NCI-H69 (cell line): ENCODE data around the gene VWA1.
"Not testable (repeated sequence)": the region's sequence is repeated elsewhere in the genome, so short reads cannot be mapped to it uniquely, and the experiment has no call there.

Source experiments
- DNase-seq: peaks from one replicate; lab custom pipeline; 2025; lab: John Stamatoyannopoulos, UW

Gene VWA1

DNA sequence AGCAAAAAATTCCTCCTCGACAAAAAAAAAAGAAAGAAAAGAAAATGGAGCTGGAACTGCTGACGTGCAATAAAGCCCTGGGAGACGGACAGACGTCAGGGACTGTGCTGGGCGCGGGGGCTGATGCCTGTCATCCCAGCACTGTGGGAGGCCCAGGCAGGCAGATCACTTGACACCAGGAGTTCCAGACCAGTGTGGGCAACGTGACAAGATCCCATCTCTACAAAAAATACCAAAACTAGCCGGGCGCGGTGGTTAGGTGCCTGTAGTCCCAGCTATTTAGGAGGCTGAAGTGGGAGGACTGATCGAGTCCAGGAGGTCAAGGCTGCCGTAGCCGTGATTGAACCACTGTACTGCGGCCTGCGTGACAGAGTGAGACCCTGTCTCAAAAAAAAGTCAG, 10.8 kb upstream of the VWA1 start:
- no peak for DNase-seq

DNA sequence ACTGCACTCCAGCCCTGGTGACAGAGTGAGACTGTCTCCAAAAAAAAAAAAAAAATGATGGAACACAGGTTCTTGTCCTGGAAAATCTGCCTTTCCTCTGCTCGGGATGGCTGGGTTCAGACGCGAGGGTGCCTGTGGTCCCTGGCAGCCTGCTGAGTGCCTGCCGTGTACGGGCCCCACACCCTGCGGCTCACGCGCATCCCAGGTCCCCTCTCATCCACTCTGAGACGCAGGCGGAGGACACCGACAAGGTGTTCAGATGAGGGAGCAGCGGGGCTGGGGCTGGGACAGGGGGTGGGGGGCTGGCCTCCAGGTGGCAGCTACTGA, 10.1 kb upstream of the VWA1 start:
- DNase-seq: no peak

DNA sequence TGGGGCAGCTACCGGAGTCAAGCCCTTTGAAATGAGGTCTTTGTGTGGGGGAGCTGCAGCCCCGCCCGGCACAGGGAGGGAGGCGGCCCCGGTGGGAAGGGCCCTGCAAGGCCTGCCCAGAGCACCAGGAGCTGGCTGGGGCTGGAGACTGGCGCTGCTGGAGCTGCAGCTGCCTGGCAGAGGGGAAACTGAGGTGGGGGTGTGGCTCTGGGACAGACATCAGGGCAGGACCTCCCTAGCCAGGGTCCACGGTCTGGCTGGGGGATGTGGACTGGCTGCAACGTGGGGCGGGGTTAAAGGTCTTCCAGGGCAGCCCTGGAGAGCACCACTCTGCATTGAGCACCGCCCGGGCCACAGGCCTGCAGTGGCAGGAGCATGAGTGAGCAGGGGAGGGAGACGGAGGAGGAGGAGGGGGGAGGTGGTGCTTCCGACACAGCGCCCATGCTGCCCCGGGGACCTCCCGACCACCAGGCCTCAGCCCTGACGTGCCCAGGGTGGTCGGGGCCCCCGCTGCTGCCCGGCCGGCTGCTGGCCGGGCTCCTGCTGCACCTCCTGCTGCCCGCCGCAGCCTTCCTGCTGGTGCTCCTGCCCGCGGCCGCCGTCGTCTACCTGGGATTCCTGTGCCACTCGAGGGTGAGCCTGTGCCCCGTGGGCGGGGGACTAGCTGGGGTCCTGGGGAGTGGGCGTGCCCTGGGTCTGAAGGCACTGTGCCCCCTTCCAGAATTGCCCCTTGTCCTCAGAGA, 9.6 kb upstream of the VWA1 start:
- DNase-seq: no peak

DNA sequence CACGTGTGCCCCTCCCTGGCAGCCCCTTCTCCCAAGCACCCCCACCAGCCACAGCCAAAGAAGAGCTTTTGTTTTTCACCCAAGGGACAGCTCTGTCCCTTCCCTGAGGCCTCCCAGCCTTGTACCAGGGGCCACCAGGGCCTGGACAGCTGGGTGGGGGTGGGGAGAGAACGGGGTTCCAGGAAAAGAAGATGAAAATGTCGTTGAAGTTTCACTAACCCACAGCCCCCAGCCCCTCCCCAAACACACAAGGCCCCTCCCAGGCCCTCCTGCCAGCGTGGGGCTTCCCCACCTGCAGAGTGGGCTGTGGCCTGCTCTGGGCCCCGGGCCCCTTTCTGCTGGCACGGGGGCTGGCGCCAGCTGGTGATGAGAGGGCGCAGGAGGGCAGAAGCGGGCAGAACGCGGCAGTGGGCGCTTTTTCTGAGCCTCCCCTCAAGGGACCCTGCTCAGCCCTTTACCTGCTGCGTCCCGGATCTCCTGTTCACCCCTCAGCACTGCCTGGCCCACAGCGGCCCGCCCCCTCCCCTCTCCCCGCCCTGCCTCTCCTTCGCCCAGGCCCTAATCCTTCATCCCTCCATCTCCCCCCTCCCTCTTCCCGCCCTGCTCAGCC, 8.9 kb upstream of the VWA1 start:
- no peak for DNase-seq

DNA sequence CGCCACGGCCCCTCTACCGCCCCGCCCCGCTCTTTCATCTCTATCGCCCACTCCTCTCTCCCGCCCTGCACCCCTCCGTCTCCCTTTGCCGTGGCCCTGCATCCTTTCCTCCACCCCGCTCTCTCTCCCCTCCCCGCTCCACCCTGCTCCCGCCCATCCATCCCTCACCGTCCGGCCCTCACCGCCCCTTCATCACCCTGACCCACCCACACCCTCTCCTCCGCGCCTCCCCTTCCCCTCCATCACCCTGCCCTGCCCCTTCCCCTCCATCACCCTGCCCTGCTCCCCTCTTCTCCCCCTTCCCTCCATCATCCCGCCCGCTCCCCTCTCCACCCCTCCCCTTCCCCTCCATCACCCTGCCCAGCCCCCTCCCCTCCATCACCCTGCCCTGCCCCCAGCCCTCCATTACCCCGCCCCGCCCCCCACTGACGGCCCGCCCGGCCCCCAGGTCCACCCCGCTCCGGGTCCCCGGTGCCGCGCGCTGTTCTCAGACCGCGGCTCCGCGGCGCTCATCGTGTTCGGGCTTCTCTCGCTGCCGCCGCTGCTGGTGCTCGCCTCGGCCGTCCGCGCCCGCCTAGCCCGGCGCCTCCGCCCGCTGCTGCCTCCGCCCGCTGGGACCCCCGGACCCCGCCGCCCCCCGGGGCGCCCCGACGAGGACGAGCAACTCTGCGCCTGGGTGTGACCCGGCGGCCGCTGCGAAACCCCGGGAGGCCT, 8.2 kb upstream of the VWA1 start:
- peak; percentile 51 for DNase-seq

DNA sequence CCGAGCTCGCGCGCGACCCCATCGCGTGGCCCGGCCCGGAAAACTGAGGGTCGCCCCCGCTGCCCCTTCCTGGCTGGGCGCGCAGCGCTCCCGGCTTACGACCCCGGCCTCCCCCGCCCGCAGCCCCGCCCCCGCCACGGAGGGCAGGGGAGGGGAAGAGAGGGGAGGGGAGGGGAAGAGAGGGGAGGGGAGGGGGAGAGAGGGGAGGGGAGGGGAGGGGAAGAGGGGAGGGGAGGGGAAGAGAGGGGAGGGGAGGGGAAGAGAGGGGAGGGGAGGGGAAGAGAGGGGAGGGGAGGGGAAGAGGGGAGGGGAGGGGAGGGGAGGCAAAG, 7.7 kb upstream of the VWA1 start:
- DNase-seq: peak; percentile 53

DNA sequence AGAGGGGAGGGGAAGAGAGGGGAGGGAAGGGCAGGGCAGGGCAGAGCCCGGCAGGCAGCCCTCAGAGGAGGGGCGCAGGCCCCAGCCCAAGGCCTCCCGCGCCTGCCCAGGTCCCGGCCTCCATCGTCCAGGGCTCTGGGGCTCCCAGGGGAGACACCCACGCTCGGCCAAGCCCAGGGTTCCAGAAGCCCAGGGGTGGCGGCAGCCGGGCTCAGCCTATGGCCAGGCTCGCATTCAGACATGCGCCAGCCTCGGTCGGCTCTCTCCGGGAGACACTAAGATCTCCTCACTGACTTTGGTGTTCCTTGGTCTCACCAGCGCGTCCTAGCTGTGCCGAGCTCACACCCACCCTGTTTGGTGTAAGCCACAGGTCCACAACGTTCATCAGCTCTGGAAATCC, 7.3 kb upstream of the VWA1 start:
- no peak for DNase-seq

DNA sequence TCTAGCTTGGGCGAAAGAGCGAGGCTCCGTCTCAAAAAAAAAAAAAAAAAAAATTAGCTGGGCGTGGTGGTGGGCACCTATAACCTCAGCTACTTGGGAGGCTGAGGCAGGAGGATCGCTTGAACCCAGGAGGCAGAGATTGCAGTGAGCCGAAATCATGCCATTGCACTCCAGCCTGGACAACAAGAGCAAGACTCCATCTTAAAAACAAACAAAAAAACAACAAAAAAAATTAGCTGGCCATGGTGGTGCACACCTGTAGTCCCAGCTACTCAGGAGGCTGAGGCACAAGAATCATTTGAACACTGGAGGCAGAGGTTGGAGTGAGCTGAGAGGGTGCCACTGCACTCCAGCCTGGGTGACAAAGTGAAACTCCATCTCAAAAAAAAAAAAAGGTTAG, 6.5 kb upstream of the VWA1 start:
- not testable (repeated sequence) for DNase-seq

DNA sequence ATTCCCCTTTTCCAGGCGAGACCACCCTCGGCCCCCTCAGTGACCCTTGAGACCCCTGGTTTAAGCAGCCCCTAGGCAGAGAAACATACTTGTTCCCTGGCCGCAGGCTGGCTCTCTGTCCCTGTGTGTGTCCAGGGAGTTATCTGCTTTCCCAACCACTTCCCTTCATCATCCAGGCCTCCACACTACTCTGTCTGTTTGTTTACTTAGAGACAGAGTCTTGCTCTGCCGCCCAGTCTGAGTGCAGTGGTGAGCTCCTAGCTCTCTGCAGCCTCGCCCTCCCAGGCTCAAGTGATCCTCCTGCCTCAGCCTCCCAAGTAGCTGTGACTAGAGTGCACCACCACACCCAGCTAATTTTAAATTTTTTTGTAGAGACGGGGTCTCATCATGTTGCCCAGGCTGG, 5.8 kb upstream of the VWA1 start:
- DNase-seq: no peak

DNA sequence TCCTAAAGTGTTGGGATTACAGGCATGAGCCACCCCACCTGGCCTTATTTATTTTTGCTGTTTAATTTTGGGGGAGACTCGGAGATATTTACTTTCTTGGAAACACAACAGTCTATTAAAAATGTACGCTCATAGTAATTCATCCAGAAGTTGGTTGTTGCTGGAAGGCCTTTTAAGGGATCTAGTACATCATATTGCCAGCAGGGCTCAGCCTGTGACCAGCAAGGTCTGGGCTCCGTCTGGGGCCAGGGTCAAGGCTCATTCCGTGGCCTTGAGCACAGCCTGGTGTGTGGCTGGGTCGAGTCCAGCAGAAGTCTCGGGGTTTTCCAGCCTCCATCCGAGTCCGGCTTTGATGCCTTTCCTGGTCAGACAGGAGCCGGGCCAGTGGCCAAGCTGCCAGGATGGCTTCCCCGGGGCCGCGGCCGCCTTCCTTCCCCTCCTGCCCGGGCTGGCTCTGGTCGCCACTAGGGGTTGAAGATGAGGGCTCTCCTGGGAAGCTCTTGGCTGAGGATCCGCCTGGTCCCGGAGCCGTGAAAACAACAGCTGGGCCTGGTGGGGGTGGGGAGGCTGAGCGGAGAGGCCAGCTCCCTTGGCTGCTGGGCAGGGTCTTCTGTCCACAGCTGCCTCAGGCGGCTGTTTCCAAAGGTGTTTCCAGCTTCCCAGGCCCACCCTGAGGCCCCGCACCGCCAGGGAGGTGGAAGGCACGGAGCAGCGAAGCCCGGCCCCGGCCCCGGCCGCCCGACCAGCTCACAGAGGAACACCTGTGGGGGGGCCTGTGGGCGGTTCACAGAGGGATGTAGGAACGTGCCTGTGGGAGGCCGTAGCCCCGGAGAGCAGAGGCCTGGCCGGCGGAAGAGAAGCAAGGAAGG, 5.1 kb upstream of the VWA1 start:
- no peak for DNase-seq

DNA sequence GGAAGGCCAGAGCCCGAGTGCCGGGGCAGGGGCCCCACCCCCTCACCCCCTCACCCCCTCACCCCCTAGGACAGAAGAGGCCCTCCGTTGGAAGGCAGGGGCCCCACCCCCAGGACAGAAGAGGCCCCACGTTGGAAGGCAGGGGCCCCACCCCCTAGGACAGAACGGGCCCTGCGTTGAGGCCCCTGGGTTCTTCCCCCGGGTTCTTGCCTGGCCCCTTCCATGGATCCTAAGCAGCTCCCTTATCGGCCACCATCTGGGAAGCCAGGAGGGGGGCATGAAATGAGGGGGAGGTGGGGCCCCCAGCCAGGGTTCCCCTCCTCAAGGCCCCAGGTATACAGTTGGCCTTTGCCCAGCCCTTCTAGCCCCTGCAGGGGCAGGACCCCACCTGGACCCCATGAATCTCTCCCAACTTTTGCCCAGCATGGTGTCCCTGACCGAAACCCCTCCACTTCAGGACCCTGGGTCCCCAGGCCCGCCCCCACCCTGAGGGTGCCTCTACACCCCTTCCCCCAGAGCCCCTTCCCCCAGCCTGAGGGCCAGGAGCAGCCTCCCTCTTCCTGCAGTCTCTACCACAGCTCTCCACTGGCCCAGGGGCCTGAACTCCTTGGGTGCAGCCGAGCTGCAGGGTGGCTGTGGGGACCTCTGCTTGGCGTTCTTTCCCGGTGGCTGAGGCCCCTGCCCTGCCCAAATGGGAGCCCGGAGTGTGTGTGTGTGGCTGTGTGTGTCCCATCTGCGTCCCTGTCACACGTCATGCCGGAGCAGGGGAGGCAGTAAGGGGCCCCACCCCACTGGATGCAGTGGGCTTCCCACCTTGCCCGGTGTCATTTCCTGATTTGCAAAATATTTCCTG, 4.3 kb upstream of the VWA1 start:
- no peak for DNase-seq

DNA sequence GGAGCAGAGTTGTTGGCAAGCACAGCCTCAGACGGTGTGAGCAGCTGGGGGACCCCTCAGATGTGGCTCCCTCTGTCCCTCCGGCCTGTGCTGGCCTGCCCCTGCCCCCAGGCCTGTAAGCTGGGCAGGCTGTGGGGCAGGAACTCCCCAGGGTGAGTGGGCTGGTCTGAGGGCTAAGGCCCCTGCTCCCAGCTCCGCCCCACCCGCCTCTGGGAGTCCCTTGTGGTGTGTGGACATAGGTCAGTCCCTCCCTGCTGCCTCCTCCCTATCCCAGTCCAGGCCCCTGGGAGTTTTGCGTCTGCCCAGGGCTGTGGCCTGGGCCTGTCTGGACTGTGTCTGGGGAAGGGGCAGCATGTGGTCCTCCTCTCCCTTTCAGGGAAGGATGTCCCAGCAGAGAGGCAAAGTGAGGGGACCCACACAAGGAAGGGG, 3.6 kb upstream of the VWA1 start:
- no peak for DNase-seq

DNA sequence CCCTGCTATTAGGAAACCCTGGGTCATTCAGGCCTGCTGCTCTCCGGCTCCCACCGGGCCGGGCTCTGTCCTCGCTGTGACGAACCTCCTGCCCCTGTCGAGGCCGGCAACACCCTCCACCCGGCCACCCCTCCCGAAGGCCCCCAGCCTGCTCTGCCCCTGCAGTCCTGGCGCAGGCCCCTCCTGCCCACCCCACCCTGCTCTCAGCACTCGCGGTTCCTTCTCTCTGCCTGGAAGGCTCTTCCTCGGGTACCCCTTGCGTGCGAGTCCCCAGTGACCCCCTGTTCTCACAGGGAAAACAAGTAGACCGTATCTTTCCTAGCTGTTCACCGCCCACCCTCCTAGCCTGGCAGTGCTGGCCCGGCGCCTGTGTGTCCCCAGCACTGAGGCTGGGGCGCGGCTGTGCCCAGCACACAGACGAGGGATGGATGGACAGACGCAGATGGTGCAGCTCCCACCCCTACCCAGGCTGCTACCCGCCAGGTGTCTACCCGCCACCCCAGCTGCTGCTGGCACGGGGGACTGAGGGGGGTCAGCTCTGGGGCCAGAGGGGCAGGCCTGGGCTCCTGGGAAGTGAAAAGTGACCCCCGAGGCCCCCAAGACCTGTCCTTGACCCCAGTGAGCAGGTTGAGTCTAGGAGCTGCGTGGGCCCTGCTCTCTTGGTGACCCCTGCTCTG, 3.1 kb upstream of the VWA1 start:
- no peak for DNase-seq

DNA sequence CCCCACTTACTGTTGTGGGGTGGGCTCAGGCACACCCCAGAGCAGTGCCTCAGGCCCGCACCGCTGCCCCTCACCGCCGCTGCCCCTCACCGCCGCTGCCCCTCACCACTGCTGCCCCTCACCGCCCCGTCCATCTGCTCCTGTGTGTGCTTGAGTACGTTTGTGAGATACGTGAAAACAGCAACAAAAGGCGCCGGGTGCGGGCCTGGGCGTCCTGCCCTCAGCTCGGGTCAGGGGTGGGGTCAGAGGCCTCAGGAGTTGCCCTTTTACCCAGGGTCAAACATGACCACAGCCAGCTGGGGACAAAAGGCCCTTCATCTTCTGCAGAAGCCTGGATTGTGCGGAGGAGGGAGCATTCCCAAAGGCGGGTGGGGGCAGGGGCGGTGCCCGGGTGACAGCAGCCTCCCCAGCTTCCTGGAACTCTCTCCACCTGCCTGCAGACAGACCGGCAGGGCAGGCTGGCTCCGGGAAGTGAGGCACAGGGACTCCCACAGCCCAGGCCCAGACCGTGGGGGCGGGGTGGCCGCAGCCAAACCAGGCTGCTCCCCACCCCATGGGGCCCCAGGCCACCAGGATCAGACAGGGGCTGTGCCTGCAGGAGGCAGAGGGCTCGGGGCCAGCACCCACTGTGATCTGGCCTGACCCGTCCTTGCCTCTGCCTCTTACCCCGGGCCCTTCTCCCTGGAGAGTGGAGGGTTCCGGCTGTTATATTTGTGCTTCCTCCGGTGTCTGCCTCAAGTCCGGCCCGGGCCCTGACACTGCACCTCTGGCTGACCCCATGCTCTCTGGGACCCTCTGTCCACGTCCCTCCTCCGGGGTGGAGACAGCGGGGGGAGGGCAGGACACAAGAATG, 2.3 kb upstream of the VWA1 start:
- peak; percentile 37 for DNase-seq

DNA sequence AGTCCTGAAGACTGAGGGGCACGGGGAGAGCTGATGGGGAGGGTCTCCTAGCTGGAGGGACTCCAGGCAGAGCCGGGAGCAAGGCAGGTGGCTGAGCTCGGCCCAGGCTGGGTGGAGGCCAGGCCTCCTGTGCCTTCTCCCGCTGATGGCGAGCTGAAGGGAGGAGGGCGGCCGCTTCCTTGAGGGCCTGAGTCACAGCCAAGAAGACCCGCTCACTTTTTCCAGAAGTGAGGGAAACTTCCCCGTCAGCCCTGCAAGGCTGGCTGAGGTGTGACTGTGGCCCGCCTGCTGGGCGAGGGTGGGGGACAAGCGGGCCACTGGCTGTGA, 1.7 kb upstream of the VWA1 start:
- DNase-seq: no peak

DNA sequence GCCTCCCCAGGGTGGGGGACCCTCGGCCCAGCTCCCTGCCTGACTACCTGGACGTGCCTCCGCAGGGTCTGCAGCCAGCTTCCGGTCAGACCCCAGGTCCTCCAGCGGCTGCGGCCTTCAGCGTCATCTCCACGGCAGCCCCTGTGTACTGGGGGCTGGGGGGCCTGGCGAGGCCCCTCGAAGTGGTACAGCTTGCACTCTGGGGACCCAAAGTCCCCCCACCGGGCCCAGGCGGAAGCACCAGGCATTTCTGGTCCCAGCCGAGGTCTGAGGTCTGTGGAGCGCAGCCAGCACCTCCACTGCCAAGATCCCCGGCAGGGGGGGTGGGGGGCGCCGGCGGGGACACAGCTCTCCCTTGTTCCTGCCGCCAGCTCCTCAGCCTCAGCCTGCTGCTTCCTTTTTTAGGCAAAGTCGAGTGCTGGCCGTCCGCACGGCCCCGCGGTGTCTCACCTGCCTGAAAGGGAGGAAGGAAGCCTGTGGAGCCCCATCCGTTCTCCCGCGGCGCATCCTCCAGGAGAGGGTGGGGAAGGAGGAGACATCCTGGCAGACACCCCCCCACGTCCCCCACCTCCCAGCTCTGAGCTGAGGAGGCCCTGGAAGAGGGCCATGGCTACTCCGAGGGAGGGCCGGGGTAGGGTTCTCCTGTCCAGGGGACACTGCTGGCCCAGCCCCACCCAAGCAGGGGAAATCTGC, 1.2 kb upstream of the VWA1 start:
- DNase-seq: no peak

DNA sequence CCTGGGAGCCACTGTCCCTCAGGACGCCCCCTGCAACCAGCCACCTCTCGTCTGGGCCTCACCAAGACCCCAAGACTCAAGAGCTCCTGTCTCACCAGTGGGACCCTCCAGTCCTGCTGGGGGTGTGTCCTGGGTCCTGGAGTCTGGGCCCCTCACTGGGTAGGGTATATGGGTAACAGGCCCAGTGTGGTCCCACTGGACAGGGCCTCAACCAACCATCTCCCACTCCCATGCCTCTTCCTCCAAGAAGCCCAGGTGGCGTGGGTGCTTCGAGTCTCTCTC, 725 bp upstream of the VWA1 start:
- no peak for DNase-seq

DNA sequence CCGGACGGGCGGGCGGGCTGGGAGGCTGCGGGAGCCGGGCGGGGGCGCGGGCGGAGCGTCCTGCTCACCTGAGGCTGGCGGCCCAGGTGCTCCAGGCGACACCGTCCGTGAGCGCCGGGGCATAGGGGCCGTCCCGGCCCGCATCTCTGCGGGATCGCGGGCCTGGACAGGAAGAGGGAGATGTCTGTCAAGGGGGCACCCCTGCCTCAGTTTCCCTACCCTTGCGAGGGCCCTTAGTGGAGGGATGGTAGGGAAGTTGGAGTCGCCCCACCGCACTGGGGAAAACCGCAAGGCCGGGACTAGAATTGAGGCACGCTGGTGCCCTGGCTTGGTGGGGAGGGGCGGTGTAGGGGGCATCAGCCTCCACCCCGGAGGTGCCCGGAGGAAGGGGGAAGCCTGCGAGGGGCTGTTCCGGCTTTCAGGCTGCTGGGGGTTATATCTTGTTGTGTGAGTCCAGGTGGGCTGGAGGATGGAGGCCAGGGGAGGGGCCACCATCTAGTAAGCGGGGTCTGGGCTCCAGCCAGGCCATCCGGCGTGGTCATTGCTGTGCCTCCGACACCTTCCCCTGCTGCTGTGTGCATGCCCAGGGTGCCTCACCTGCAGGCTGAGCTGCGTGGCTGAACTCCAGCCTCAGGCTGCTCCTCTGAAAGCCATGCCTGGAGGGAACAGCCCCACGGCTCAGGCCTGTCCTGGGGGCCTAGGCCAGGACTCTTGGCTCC, 580 bp downstream of the VWA1 start:
- no peak for DNase-seq

DNA sequence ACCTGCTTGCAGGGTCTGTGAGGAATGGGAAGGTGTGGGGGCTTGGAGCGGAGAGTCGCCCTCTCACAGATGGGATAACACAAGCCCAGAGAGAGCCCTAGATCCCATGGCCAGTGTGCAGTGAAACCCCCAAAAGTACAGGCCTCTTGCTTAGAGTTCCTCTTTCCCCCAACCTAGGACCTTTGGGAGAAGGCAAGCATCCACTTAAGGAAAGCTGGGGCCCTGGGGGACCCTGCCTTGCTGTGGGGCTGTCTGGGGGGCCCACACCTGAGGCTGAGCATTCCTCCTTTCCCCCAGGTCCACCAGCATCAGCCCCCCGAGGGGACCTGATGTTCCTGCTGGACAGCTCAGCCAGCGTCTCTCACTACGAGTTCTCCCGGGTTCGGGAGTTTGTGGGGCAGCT, 1.1 kb downstream of the VWA1 start:
- no peak for DNase-seq
